ENCODE results near the gene EXPH5. TPM values are rescaled to one million over a fixed set of nuclear protein-coding genes. Genes with fewer than 3 reads are reported as not detected.

Gene EXPH5
- total and polyA plus RNA-seq, 2 donors (not counting 3 experiments of a cell fraction or from before 2014, with no cell fraction given): 0.03 to 0.09 TPM

GRCh38 chr11:108534274-108534882 is 59.2 kb downstream of the EXPH5 start:
- TF ChIP-seq EZH2 (IDR thresholded peaks at IDR 0.05; ENCODE audit: borderline replicate concordance, low read depth, low read length, severe bottlenecking) (no peak), GATA2 (IDR thresholded peaks at IDR 0.05; ENCODE audit: insufficient read depth, insufficient read length, low read depth, low read length) (no peak), POLR2A (IDR thresholded peaks at IDR 0.05; ENCODE audit: low read depth, low read length) (no peak), POLR2AphosphoS5 (IDR thresholded peaks at IDR 0.05; ENCODE audit: insufficient read depth, low read depth, low read length) (no peak), FOS (IDR thresholded peaks at IDR 0.05; ENCODE audit: borderline replicate concordance, insufficient read depth, low read length) (no peak), JUN (IDR thresholded peaks at IDR 0.05; ENCODE audit: borderline replicate concordance, insufficient read depth, insufficient read length, low read depth) (no peak), MYC (IDR thresholded peaks at IDR 0.05; ENCODE audit: low read depth, low read length) (no peak), CTCF (IDR thresholded peaks at IDR 0.05; ENCODE audit: extremely low read depth in 1 of 2, insufficient read depth in 1 of 2, low read depth in 1 of 2, low read length in 2 of 2) (no peak), MAX (IDR thresholded peaks at IDR 0.05; ENCODE audit: insufficient read depth, insufficient read length) (no peak)
- no peak overlapping the region for H3K4me3 ChIP-seq (replicated peaks in 1 of 3; ENCODE audit: insufficient read depth in 1 of 3, low read depth in 1 of 3, low read length in 3 of 3)
- no peak overlapping the region for H3K27ac ChIP-seq (ENCODE audit: insufficient read depth, low read depth, low read length)
- dilution Hi-C loops (cut with MboI; ENCODE audit: extremely low pct_ligation_motif_present, low sequenced_read_pairs) (no loop called here), intact Hi-C loops (cut with micrococcal nuclease) (no loop called here)
- H3K4me1 ChIP-seq (ENCODE audit: control insufficient read depth, extremely low read depth, insufficient read depth, low read length): no peaks in the 10 kb centered on the region
- no peaks in the 10 kb centered on the region for H3K36me3 ChIP-seq (ENCODE audit: control insufficient read depth in 2 of 2, extremely low read depth in 1 of 2, insufficient read depth in 2 of 2, low read length in 2 of 2)
- peaks cover 2 to 9% of the 10 kb centered on the region in 2 experiments for H3K27me3 ChIP-seq (ENCODE audit: control insufficient read depth in 2 of 2, insufficient read depth in 2 of 2, low read length in 2 of 2)
- no peaks in the 10 kb centered on the region for H3K9me1 ChIP-seq (replicated peaks; ENCODE audit: control insufficient read depth, extremely low read depth, insufficient read depth, low read length)
- H2AFZ ChIP-seq (ENCODE audit: low read depth, low read length): no peak overlapping the region
- H3K79me2 ChIP-seq (ENCODE audit: control insufficient read depth, insufficient read depth, low read length): no peaks in the 10 kb centered on the region
- H3K4me2 ChIP-seq (ENCODE audit: insufficient read depth, low read length): no peak overlapping the region
- BruUV-seq (replicated peaks): no TSS peak
- FAIRE-seq: no peak
- H3K9me3 ChIP-seq (replicated peaks; ENCODE audit: control insufficient read depth, insufficient read depth, low read length): no peaks in the 10 kb centered on the region
- H4K20me1 ChIP-seq (replicated peaks; ENCODE audit: control insufficient read depth, extremely low read depth, insufficient read depth, low read length): no peaks in the 10 kb centered on the region
- H3K9ac ChIP-seq (replicated peaks; ENCODE audit: extremely low read depth, insufficient read depth, low read length): no peak overlapping the region
- DNase-seq (ENCODE audit: low read depth, low spot score): no peak
- ChIA-PET CTCF (interaction anchor here (0.9 kb wide), 1 partner anchor 10 kb away, joined by 3 read pairs; no protein-coding TSS in a partner anchor), POLR2A (no interaction called here)
